ENCODE measurements around the gene PI4KB.
"Not testable (repeated sequence)": the region's sequence is repeated elsewhere in the genome, so short reads cannot be mapped to it uniquely, and the experiment has no call there.

PI4KB gene

GRCh38 chr1:151281225-151281968, 45.8 kb downstream of the PI4KB start:
- peak; percentile 95 for DNase-seq (ENCODE audit: low read depth in 2 of 2)

DNA sequence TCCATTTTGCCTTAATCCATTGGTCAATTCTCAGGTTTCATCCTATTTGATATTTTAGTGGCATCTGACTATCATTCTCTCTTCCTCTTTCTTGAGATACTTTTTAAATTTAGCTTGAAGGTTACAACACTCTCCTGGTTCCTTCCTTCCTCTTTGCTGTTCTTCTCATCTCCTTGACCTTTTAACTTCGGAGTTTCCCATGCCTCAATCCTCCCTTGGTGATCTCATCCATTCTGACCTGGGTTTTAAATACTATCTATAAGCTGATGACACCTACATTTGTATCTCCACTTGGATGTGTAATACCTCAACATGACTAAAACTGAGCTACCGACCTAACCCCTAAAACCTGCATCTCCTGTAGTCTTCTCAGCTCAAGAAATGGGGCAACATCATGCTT, 50.0 kb downstream of the PI4KB start:
- no peak for DNase-seq (ENCODE audit: low read depth in 2 of 2)

- DNase-seq (ENCODE audit: low read depth in 2 of 2), result not testable (repeated sequence)
Observed at GRCh38 chr1:151275341-151275740, 51.9 kb downstream of the PI4KB start.

DNA sequence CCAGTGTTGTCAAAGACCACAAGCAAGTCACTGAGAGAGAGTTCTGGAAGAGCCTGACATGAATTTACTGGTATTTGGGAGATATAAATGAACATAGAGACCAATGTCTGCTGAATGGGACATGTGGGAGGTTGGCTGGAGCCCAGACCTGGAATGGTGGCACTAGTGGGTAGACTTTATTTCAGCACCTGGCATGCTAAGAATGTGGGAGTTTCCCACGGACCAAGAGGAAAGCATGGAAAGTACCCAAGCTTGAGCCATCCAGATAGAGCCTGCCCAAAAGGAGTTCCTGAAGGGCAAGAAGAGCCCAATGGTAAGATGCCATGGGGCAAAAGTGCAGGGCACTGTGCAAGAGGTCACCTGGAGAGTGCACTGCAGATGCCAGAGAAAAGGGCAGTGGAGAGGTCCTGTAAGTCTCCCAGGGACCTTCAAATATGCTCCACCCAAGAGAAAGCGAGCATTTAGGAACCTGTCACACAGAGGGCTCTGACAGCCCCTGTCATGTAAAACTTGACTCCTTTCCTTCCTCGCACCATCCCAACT, 53.2 kb downstream of the PI4KB start:
- DNase-seq (ENCODE audit: low read depth in 2 of 2), result no peak

DNA sequence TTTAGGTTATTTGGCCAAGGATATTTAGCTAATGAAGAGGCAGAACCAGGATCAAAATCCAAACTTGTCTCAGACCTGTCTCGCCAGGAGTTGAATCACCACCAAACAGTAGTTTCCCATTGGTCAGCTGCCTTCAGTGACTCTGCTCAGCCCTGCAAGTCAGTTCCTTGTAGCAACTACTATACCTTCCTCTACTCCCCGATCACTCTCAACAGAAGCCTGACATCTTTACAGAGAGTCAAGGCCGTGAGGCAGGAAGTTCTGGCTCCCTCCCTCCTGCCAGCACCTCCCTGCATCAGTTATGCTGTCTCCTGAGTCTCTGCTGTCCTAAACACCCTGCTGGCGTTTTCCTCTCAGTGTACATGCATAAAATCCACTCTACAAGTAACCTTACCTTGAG, 59.5 kb downstream of the PI4KB start:
- DNase-seq (ENCODE audit: low read depth in 2 of 2), result no peak

GRCh38 chr1:151266821-151267220, 60.4 kb downstream of the PI4KB start:
- DNase-seq (ENCODE audit: low read depth in 2 of 2), result no peak

- no peak for DNase-seq (ENCODE audit: low read depth in 2 of 2)
Observed at GRCh38 chr1:151266315-151266714, 60.9 kb downstream of the PI4KB start.

DNA sequence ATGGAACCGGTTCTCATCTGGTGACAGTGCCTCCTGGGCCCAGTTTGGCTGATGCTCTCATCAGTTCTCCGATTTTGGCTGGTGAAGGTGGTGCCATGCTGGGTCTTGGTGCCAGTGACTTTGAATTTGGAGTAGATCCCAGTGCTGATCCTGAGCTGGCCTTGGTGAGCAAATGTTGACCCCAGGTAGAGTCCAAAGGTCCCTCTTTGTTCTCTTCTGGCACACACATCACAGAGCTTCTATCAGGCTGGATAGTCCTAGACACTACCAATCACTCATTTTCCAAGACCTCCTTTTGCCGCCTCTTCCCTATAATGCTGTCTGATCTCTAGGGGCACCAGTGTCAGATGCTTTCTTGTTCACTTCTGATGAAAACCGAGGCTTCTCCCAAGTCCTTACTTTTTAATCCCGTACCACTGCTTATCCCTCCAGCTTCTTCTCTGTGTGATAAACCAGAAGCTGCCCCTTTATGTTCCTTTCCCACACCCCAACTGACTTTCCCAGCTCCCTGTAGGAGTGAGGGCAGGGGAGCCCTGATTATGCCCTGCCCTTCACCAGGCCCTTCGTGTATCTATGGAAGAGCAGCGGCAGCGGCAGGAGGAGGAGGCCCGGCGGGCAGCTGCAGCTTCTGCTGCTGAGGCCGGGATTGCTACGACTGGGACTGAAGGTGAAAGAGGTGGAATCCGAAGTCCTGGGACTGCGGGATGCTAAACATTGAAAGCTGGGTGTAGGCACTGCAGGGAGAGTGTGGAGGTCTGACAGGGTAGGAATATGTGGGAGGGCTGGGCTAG, 61.6 kb downstream of the PI4KB start:
- no peak for DNase-seq (ENCODE audit: low read depth in 2 of 2)

- DNase-seq (ENCODE audit: low read depth in 2 of 2), result no peak
Observed at GRCh38 chr1:151259351-151259750, 67.9 kb downstream of the PI4KB start.

DNA sequence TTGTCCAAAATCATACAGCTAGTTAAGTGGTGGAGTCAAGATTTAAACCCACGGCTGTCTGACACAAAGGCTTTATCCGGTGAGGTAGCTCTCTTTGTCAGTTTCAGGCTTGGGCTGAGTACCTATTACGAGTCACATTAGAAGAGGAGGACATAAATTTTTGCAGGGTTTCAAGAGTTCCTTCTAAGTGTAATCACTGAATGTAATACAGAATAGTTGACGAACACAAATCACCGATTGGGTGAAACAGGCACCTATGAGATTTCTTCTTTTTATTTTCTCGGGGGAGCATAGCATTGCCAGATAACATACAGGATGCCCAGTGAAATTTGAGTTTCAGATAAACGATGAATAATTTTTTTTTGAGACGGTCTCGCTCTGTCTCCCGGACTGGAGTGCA, 71.8 kb downstream of the PI4KB start:
- DNase-seq (ENCODE audit: low read depth in 2 of 2), result no peak

DNA sequence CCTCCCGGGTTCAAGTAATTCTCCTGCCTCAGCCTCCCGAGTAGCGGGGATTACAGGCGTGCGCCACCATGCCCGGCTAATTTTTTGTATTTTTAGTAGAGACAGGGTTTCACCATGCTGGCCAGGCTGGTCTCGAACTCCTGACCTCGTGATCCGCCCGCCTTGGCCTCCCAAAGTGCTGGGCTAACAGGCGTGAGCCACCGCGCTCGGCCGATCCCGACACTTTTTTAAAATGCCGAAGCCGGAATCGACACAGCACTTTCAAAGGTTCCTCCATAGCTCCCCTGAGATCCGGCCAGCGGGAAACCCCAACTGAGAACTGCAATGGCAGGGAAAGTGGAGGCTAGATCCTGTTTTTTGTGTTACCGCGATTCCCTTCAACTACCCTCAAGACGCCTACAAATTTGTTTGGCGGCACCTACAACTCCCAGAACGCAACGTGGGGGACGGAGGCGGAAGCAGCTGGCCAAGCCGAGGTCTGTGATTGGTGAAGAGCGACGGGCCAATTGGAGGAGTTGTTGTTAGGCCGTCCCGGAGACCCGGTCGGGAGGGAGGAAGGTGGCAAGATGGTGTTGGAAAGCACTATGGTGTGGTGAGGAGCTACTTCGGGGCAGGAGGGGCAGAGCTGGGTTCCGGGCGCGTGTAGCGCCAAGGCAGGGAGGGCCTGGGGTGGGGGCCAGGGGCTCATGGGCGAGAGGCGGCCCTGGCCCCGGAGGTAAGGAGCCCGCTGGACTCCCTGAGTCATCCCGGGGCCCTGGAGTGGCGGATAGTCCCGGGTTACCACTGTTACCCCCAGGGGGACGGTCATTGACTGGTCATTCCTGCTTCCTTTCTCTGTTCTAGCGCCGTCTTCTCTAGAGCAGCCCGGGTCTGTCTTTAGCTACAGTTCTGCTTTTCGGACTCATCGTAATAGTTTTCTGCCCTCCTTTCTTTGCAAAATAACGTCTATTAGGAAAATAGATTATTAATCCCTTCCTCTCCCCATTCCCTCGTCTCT, 72.7 kb downstream of the PI4KB start, which contains the start of gene PSMD4:
Gene PSMD4, plus strand, starts transcription at position 518 of the 997 bp plus-strand sequence. Its CDS starts 49 bp downstream, at position 567.
- peak; percentile 89 to 90 for DNase-seq (ENCODE audit: low read depth in 2 of 2)

- peak; percentile 39 to 53 for DNase-seq (ENCODE audit: low read depth in 2 of 2)
Observed at GRCh38 chr1:151251656-151252470, 75.4 kb downstream of the PI4KB start.

DNA sequence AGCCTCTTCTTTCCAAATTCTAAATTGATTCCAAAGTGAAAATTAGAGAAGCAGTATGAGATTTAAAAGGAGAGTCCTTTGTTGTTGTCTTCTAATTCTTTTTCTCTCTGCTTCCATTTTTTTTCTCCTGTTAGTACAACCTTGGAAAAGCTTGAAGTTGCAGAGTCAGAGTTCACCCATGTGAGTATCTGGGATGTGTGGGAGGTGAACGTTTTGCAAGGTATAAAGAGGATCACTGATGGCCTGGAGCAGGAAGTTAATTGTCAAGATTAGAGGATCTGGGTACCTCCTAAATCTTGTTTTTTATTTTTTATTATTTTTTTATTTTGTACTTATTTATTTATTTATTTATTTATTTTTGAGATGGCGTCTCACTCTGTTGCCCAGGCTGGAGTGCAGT, 80.4 kb downstream of the PI4KB start:
- no peak for DNase-seq (ENCODE audit: low read depth in 2 of 2)

DNA sequence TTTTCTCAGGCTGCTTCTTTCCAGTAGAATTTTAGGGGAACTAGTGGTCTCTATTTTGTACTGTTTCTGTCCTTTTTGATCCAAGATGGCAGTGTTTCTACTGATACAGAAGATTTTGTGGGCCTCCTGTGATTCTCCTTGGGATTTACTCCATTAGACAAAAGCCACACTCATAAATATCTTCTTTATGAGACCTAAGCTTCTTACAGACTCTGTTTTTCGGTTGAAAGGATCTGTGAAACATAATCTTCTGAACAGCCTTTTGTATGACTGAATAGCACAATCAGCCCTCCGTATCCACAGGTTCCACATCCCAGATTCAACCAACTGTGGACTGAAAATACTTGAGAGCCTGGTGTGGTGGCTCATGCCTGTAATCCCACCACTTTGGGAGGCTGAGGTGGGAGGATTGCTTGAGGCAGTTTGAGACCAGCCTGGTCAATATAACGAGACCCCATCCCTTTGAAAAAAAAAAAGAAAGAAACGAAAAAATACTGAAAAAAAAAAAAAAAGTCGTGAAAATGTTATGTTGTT, 83.5 kb downstream of the PI4KB start:
- DNase-seq (ENCODE audit: low read depth in 2 of 2), result no peak

DNA sequence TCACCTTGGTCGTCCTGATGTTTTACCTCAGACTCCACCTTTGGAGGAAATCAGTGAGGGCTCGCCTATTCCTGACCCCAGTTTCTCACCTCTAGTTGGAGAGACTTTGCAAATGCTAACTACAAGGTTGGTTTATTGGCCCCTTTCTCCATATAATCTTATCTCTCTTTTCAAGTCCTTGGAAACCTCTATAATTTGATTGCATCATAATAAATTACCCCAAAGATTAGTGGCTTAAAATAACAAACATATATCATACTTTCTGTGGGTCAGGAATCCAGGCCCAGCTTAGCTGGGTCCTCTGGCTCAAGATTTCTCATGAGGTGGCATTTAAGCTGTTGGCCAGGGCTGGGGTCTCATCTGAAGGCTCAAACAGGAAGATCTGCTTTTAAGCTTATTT, 84.8 kb downstream of the PI4KB start:
- DNase-seq (ENCODE audit: low read depth in 2 of 2), result no peak
